C4-2B (cell line): Measurements from ENCODE around the gene ZPLD1.

ENCODE experiments used
- H3K27ac ChIP-seq: fragments of 450-650 bp; 2 replicates; pipeline ENCODE4 v1.5.1; 2017
- ZFX ChIP-seq: fragments of 450-650 bp; IDR thresholded peaks from 2 replicates; pipeline ENCODE4 v1.6.1; 2017
- TF ChIP-seq, protein P1 (sequence below): fragments of 450-650 bp; conservative IDR thresholded peaks from 2 replicates; pipeline ENCODE4 v1.5.1; 2017; ENCODE audit warnings: mild to moderate bottlenecking

Gene ZPLD1

GRCh38 chr3:102457644-102458043 lies 22.8 kb downstream of the ZPLD1 start:
- TF ChIP-seq, protein P1, sequence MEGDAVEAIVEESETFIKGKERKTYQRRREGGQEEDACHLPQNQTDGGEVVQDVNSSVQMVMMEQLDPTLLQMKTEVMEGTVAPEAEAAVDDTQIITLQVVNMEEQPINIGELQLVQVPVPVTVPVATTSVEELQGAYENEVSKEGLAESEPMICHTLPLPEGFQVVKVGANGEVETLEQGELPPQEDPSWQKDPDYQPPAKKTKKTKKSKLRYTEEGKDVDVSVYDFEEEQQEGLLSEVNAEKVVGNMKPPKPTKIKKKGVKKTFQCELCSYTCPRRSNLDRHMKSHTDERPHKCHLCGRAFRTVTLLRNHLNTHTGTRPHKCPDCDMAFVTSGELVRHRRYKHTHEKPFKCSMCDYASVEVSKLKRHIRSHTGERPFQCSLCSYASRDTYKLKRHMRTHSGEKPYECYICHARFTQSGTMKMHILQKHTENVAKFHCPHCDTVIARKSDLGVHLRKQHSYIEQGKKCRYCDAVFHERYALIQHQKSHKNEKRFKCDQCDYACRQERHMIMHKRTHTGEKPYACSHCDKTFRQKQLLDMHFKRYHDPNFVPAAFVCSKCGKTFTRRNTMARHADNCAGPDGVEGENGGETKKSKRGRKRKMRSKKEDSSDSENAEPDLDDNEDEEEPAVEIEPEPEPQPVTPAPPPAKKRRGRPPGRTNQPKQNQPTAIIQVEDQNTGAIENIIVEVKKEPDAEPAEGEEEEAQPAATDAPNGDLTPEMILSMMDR = no peak
- no peak for TF ChIP-seq ZFX

GRCh38 chr3:102460579-102460978 lies 25.8 kb downstream of the ZPLD1 start:
- TF ChIP-seq ZFX = no peak
- TF ChIP-seq, protein P1 = no peak
- H3K27ac ChIP-seq = no peak overlapping the region

More at GRCh38 chr3:102457644-102458043, 22.8 kb downstream of the ZPLD1 start:
- H3K27ac ChIP-seq = no peak overlapping the region

DNA sequence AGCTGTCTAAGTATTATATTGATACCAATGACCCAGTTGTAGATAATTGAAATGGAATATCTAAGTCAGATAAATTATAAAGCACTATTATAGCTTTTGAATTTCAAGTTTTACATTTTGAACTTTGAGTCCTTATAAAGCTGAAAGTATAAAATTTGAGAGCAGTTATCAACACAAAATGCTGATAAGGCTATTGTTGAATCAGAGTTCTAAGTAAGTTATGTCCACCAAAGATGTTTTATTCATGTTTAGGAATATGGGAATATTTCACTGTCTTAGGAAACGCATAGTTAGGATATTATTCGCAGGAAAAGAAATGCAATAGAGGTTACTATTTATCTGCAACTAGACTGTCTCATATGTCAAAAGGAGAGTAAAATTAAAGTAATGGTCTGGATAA lies 29.4 kb downstream of the ZPLD1 start:
- TF ChIP-seq, protein P1 = no peak
- TF ChIP-seq ZFX = no peak
- H3K27ac ChIP-seq = no peak overlapping the region

DNA sequence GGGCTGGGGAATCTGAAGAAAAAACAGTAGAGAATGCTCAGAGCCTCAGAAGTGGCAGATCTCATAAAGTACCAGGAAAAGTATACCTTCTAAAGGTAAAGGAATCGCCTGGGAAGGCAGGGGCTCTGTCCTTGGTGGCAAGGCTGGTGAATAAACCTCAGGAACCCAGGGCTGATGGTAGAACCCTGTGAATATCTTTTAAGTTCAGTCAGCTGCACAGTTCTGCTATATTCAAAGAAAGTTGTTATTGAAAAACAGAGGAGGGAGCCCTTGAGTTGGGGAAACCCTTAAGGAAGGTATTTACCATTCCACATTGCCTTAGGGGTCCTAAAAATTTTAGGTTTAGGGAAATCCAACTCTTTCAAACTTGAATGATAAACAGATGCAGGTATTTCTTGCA lies 31.2 kb downstream of the ZPLD1 start:
- no peak for TF ChIP-seq ZFX
- TF ChIP-seq, protein P1 = peak; percentile 41

GRCh38 chr3:102470066-102470465 lies 35.3 kb downstream of the ZPLD1 start:
- no peak overlapping the region for H3K27ac ChIP-seq
- TF ChIP-seq, protein P1 = no peak
- TF ChIP-seq ZFX = no peak

More for the DNA sequence above, 31.2 kb downstream of the ZPLD1 start:
- no peak overlapping the region for H3K27ac ChIP-seq

DNA sequence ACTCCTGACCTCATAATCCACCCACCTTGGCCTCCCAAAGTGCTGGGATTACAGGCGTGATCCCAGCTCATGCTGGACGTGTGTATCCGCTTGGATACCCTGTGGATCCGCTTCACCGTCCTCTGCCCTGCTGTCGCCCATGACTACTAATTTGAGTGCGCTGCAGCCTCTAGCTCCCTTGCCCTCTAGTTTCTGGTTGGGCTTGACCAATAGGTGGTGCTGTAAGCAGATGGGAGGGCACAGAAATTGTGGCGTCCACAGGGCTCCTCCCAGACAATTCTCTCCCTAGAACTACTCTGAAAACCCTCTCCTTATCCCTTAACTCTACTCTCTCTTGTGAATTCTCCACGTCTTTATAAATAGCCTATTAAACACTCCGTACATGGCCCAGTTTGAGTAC lies 36.2 kb downstream of the ZPLD1 start:
- no peak overlapping the region for H3K27ac ChIP-seq

DNA sequence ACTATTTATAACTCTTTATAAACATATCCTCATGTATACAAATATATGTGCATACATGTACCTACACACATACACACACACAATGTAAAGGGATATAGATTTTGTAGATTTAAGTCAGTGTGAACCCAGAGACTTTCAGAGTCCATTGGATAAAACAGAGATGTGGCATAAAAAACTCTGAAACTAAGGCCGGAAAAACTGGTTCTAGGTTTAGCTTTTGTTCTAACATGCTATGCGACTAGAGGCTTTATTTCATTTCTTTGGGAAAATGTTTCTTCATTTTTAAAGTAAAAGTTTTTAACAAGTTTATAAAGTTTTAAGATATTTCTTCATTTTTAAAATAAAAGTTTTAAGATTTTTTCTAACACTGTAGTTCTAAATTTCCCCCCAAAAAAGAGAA lies 36.7 kb downstream of the ZPLD1 start:
- H3K27ac ChIP-seq = no peak overlapping the region
- TF ChIP-seq, protein P1 = no peak
- no peak for TF ChIP-seq ZFX

More for the DNA sequence above, 36.2 kb downstream of the ZPLD1 start:
- TF ChIP-seq, protein P1 = 0 out of 2 replicates have a peak, but pooled peaks have one; percentile 7
- TF ChIP-seq ZFX = no peak
